Endothelial cell of umbilical vein (primary cell): Measurements from ENCODE around the gene GRK5. TPM values are rescaled to one million over a fixed set of nuclear protein-coding genes. Genes with fewer than 3 reads are reported as not detected.

ENCODE experiments used
- BruUV-seq: library from RNA; stranded (reverse); fragments of 400-500 nt; replicated peaks from 2 replicates; lab custom pipeline; 2021; lab: Mats Ljungman, UMichigan
- CTCF ChIA-PET: fragments of 300-600, 350-600 bp; sonication (Branson Sonifier 250); formaldehyde crosslinking; loops from one replicate; lab custom pipeline; 2021; ENCODE audit warnings: antibody characterized with exemption, inconsistent platforms; lab: Charles Lee
- POLR2A ChIA-PET: fragments of 300-600, 350-600 bp; sonication (Branson Sonifier 250); formaldehyde crosslinking; loops from one replicate; lab custom pipeline; 2021; ENCODE audit warnings: antibody characterized with exemption, inconsistent platforms; lab: Charles Lee
- DNase-seq: peaks from one replicate; pipeline ENCODE4 v3.0.0-alpha.2; 2011; ENCODE audit warnings: low read depth, low spot score
- FAIRE-seq: peaks from 2 replicates; lab custom pipeline; 2011; peaks lifted over from hg19 to GRCh38; lab: Jason Lieb, UNC
- H2AFZ ChIP-seq: 2 replicates; pipeline ENCODE4 v1.6.0; 2012; ENCODE audit warnings: low read depth, low read length, control low read depth, inconsistent platforms
- H3K27ac ChIP-seq: 2 replicates; pipeline ENCODE4 v1.5.1; 2011; ENCODE audit warnings: low read depth, mild to moderate bottlenecking, control low read depth, low read length, moderate library complexity; ENCODE audit not compliant: insufficient read depth
- H3K27me3 ChIP-seq, 2 experiments: 2 replicates each; pipeline versions ENCODE4 v1.6.0 to v1.6.1; 2011; ENCODE audit warnings: low read length in 2 of 2, mixed read lengths in 1 of 2; ENCODE audit not compliant: control insufficient read depth in 2 of 2, insufficient read depth in 2 of 2
- H3K36me3 ChIP-seq, 2 experiments: 2 replicates in 1 of 2; 3 replicates in 1 of 2; pipeline ENCODE4 v1.5.1; 2011; ENCODE audit warnings: low read length in 2 of 2, mild to moderate bottlenecking in 1 of 2, moderate library complexity in 1 of 2; ENCODE audit not compliant: control insufficient read depth in 2 of 2, insufficient read depth in 2 of 2; ENCODE audit errors: extremely low read depth in 1 of 2
- H3K4me1 ChIP-seq: 3 replicates; pipeline ENCODE4 v1.5.1; 2011; ENCODE audit warnings: mild to moderate bottlenecking, low read length; ENCODE audit not compliant: control insufficient read depth, insufficient read depth; ENCODE audit errors: extremely low read depth
- H3K4me2 ChIP-seq: 2 replicates; pipeline ENCODE4 v1.6.1; 2011; ENCODE audit warnings: low read length, control low read depth, mixed read lengths; ENCODE audit not compliant: insufficient read depth
- H3K4me3 ChIP-seq, 3 experiments: fragments of 200-600 bp in 1 of 3; sonication (generic), shearing (Covaris generic) in 1 of 3; replicated peaks in 1 of 3; 2 replicates each; pipeline ENCODE4 v1.5.1; 2011 to 2016; ENCODE audit warnings: control low read depth in 3 of 3, low read length in 3 of 3, mild to moderate bottlenecking in 2 of 3, inconsistent platforms in 1 of 3, low read depth in 1 of 3, moderate library complexity in 1 of 3; ENCODE audit not compliant: insufficient read depth in 1 of 3
- H3K79me2 ChIP-seq: 2 replicates; pipeline ENCODE4 v1.6.0; 2012; ENCODE audit warnings: low read length, inconsistent platforms; ENCODE audit not compliant: control insufficient read depth, insufficient read depth
- H3K9ac ChIP-seq: replicated peaks from 2 replicates; pipeline ENCODE3; 2011; ENCODE audit warnings: low read length, control low read depth; ENCODE audit not compliant: insufficient read depth; ENCODE audit errors: extremely low read depth
- H3K9me1 ChIP-seq: replicated peaks from 3 replicates; pipeline ENCODE4 v1.6.0; 2011; ENCODE audit warnings: mild to moderate bottlenecking, low read length; ENCODE audit not compliant: control insufficient read depth, insufficient read depth; ENCODE audit errors: extremely low read depth
- H3K9me3 ChIP-seq: replicated peaks from 2 replicates; pipeline ENCODE4 v1.5.1; 2012; ENCODE audit warnings: low read length, inconsistent platforms; ENCODE audit not compliant: control insufficient read depth, insufficient read depth
- H4K20me1 ChIP-seq: replicated peaks from 2 replicates; pipeline ENCODE3; 2011; ENCODE audit warnings: mild to moderate bottlenecking, low read length; ENCODE audit not compliant: control insufficient read depth, insufficient read depth; ENCODE audit errors: extremely low read depth
- EZH2 ChIP-seq: IDR thresholded peaks from 2 replicates; pipeline ENCODE4 v1.6.1; 2012; ENCODE audit warnings: borderline replicate concordance, low read depth, mild to moderate bottlenecking, moderate library complexity, low read length, inconsistent platforms; ENCODE audit not compliant: severe bottlenecking
- FOS ChIP-seq: IDR thresholded peaks from 2 replicates; pipeline ENCODE4 v1.6.1; 2011; ENCODE audit warnings: mild to moderate bottlenecking, low read length, moderate library complexity, borderline replicate concordance; ENCODE audit not compliant: insufficient read depth
- GATA2 ChIP-seq: IDR thresholded peaks from 2 replicates; pipeline ENCODE4 v1.7.0; 2011; ENCODE audit warnings: low read depth, mild to moderate bottlenecking, moderate library complexity, mixed read lengths, low read length; ENCODE audit not compliant: insufficient read length, insufficient read depth
- JUN ChIP-seq: IDR thresholded peaks from 2 replicates; pipeline ENCODE4 v1.6.1; 2011; ENCODE audit warnings: borderline replicate concordance, low read depth; ENCODE audit not compliant: insufficient read length, insufficient read depth
- MYC ChIP-seq: IDR thresholded peaks from one replicate; pipeline ENCODE4 v1.6.1; 2011; ENCODE audit warnings: mild to moderate bottlenecking, low read depth, low read length
- POLR2A ChIP-seq: IDR thresholded peaks from 2 replicates; pipeline ENCODE4 v1.6.1; 2012; ENCODE audit warnings: low read depth, mild to moderate bottlenecking, control low read depth, low read length
- POLR2AphosphoS5 ChIP-seq: IDR thresholded peaks from 2 replicates; pipeline ENCODE4 v1.6.1; 2012; ENCODE audit warnings: low read depth, mild to moderate bottlenecking, control low read depth, low read length, moderate library complexity; ENCODE audit not compliant: insufficient read depth
- dilution Hi-C: fragments of 300-500 bp; cut with MboI; formaldehyde crosslinking; loops from one replicate; pipeline ENCODE4 v1.15.0; 2019; ENCODE audit warnings: low sequenced_read_pairs; ENCODE audit not compliant: extremely low pct_ligation_motif_present
- intact Hi-C: fragments of 100-400 bp; cut with micrococcal nuclease; formaldehyde crosslinking; loops from one replicate; pipeline ENCODE4 v1.10.0; 2022
- polyA plus RNA-seq, 4 experiments: library from polyadenylated mRNA; depleted of rRNA in 3 of 4; stranded (reverse) in 3 of 4; unstranded in 1 of 4; fragments of >200 nt; gene quantifications; 2 replicates each; pipeline versions ENCODE4 v1.2.1 to v1.2.3, GENCODE V29; 2011 to 2012; ENCODE audit warnings: missing spikeins in 1 of 4
- total RNA-seq: library from RNA; stranded (reverse); gene quantifications from 2 replicates; pipeline ENCODE4 v1.2.3, GENCODE V29; 2021
- TF ChIP-seq, protein P1 (sequence below): IDR thresholded peaks from 2 replicates; pipeline ENCODE4 v1.6.1; 2011; ENCODE audit not compliant: insufficient read depth, insufficient read length
- TF ChIP-seq, protein P2 (sequence below), 2 donors: IDR thresholded peaks; 1 replicate in 1 of 2; 2 replicates in 1 of 2; pipeline ENCODE4 v1.5.1; 2011; ENCODE audit warnings: low read length in 2 of 2, mild to moderate bottlenecking in 2 of 2, moderate library complexity in 2 of 2, control low read depth in 1 of 2, inconsistent platforms in 1 of 2, low read depth in 1 of 2; ENCODE audit not compliant: insufficient read depth in 1 of 2; ENCODE audit errors: extremely low read depth in 1 of 2

Gene GRK5
- total and polyA plus RNA-seq, 2 donors (not counting 3 experiments of a cell fraction or from before 2014, with no cell fraction given), result 13.1 to 29.5 TPM

DNA sequence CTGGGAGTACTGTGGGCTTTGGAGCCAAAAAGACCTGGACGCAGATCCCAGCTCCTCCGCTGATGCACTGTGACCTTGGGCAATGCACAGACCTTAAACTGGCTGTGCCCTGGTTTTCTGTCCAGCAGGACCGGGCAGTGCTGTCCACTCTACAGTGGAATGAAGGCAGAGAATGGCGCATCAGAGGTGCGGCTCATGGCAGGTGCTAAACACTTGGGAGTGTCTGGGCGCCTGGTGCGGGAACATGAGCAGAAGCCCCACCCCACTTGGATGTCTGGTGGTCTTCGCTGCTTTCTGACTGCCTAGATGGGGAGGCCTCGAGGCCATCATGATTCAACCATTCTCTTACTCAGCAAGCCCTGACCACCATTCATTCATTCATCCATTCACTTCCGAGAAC is 153.7 kb downstream of the GRK5 start:
- intact Hi-C loops, result no loop called here

More for the DNA sequence above, 153.7 kb downstream of the GRK5 start:
- Histone ChIP-seq H3K27me3 (no peaks in the 10 kb centered on the region), H3K4me2 (no peak overlapping the region), H3K27ac (no peak overlapping the region), H4K20me1 (no peaks in the 10 kb centered on the region), H3K9ac (no peak overlapping the region), H3K4me3 (no peak overlapping the region), H2AFZ (no peak overlapping the region), H3K36me3 (peaks cover 0 to 6% of the 10 kb centered on the region in 2 experiments), H3K79me2 (no peaks in the 10 kb centered on the region), H3K9me3 (no peaks in the 10 kb centered on the region), H3K9me1 (no peaks in the 10 kb centered on the region), H3K4me1 (no peaks in the 10 kb centered on the region)
- no TSS peak for BruUV-seq
- TF ChIP-seq MYC (no peak), GATA2 (no peak), JUN (no peak), EZH2 (no peak), POLR2A (no peak), FOS (no peak), POLR2AphosphoS5 (no peak)
- TF ChIP-seq, protein P1, sequence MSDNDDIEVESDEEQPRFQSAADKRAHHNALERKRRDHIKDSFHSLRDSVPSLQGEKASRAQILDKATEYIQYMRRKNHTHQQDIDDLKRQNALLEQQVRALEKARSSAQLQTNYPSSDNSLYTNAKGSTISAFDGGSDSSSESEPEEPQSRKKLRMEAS, result no peak
- TF ChIP-seq, protein P2, sequence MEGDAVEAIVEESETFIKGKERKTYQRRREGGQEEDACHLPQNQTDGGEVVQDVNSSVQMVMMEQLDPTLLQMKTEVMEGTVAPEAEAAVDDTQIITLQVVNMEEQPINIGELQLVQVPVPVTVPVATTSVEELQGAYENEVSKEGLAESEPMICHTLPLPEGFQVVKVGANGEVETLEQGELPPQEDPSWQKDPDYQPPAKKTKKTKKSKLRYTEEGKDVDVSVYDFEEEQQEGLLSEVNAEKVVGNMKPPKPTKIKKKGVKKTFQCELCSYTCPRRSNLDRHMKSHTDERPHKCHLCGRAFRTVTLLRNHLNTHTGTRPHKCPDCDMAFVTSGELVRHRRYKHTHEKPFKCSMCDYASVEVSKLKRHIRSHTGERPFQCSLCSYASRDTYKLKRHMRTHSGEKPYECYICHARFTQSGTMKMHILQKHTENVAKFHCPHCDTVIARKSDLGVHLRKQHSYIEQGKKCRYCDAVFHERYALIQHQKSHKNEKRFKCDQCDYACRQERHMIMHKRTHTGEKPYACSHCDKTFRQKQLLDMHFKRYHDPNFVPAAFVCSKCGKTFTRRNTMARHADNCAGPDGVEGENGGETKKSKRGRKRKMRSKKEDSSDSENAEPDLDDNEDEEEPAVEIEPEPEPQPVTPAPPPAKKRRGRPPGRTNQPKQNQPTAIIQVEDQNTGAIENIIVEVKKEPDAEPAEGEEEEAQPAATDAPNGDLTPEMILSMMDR (IDR thresholded peaks at IDR 0.05; ENCODE audit: extremely low read depth in 1 of 2, insufficient read depth in 1 of 2, low read depth in 1 of 2, low read length in 2 of 2), result no peak
- ChIA-PET POLR2A (no interaction called here), CTCF (interaction anchor here (1.2 kb wide), 1 partner anchor 22 kb away, joined by 3 read pairs; no protein-coding TSS in a partner anchor)
- DNase-seq (no peak), FAIRE-seq (no peak)
- dilution Hi-C loops, result no loop called here
